ENCODE measurements around the gene ALDOC.
A peak's percentile ranks its signal among the peaks of the same experiment; 100 is the strongest.
"Not testable (repeated sequence)": the region's sequence is repeated elsewhere in the genome, so short reads cannot be mapped to it uniquely, and the experiment has no call there.

The ALDOC gene

DNA sequence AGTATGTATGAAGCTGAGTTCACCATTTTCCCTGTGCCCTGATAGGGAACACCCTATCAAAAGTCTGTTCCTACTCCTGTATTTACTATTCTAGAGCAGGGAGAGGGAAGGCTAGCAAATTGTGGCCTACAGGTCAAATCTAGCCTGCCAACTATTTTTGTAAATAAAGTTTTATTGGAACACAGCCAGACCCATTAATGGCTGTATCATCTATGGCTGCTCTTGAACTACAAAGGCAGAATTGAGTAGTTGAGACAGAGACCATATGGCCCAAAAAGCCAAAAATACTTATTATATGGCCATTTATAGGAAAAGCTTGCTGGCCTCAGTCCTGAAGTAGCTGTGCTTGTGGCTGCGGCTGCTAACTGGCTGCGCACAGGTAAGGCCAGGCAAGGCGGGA, 4.3 kb upstream of the ALDOC start:
- DNase-seq, result no peak

DNA sequence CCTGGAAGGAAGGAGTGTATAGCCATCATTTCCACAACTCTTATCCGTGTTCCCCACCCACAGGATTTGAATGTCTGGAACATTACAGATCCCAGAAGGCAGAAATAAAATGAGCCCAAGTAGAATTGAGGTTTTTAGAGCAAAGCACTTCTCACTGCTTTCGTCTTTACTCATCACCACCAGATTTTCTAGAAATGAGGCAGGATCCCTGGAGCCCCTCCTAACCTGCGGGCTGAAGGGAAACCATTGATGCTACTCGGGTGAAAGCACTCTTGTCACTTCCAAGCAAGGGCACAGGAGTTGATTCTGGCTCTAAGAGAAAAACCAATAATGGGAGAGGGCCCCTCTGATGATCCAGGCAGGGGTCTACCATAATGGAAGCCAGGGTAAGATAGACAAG, 2.8 kb upstream of the ALDOC start:
- no peak for DNase-seq

DNA sequence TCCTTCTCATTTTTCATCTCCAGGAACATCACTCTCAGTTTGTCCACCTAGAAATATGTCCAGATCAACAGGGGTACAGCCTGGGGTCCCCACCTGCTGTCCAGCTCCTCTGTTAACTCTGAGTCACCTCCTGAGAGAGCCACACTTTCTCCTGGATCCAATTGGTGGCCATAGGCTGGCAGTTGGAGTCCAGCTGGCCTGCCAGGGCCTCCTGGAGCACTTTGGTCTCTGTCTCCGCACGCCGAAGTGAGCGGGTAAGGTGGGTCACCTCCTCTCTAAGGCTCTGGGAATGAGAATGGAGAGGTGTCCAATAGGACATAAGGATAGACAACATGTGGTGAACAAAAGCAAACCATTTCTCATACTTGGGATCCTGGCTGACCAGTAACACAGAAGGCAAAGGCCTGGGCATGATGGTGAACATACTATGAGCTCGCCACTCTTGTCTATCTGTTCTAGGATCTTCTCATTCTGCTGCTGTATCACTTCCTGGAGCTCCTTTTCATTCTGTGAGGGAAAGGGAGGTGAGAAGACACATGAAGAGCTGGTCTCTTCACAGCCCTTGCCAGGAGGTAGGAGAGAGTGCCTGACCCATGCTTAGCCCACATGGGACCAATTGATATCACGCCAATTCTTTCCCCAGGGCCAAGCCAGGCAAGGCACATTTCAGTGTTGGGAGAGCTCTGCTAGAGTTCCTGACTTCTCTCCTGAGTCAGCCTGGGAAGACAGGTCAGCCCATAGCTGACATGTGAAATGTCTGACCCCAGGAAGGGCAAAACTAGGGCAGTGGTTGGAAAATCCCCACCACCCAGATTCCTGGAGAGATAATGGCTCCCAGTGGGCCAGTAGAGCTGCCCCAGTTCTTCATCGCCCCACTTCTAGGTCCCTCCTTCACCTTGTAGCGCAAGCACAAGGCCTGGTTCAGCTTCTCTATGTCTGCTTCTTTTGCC, 1.8 kb upstream of the ALDOC start:
- DNase-seq, result no peak

DNA sequence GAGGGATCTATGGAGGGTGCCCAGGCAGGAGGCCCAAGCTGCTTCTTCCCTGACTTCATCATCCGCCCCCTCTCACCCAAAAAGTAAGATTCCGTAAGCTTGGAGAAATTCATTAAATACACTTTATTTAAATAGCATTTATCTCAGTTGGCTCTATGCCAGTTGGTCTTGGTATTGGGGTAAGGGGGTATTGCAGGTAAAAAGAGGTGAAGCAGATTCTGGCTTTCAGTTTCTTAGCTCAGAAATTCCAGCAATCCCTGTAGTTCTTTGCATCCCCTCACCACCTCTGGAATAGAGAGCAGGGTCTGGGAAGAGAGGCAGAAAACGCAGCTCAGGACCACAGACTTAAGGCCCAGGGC, 750 bp upstream of the ALDOC start:
- no peak for DNase-seq

- not testable (repeated sequence) for DNase-seq
Observed at GRCh38 chr17:28576016-28576415, 679 bp downstream of the ALDOC start.

DNA sequence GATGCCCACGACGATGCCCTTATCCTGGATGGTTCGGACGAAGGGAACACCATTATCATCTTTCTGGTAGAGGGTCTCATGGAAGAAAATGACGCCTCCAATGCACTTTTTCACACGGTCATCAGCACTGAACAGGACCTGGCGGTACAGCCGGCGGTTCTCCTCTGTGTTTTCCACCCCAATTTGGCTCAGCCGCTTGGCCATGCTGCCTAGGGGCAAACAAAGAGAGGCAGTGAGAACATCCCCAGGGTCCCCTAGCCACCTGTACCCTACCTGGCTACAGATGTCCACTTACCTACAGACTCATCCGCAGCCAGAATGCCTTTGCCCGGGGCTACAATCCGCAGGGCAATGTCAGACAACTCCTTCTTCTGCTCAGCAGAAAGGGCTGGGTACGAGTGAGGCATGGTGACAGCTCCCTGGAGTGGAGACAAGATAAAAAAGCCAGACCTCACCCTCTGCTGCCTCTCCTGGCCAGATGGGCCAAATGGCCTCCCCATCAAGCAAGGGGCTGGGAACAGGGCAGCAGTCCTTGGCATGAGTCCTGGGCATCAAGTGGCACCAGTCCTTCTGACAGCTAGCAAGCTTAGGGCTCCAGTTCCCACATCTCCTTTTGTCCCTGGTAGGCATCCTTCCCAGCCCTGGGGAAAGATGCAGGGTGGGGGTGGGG, 1.4 kb downstream of the ALDOC start:
- no peak for DNase-seq

DNA sequence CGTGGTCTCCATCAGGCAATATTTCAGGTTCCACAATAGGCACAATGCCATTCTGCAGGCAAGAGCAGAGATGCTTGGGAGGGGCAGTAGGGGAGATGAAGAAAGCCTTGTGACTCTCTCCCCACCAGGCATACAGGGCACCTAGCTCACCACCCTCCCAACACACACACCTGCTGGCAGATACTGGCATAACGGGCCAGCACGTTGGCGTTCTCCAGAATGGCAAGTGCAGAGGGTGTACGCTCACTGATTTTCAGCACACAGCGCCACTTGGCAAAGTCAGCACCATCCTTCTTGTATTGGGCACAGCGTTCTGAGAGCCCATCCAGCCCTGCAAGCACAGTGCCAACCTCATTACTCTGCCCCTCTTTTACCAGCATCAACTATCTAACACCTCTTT, 2.2 kb downstream of the ALDOC start:
- no peak for DNase-seq

DNA sequence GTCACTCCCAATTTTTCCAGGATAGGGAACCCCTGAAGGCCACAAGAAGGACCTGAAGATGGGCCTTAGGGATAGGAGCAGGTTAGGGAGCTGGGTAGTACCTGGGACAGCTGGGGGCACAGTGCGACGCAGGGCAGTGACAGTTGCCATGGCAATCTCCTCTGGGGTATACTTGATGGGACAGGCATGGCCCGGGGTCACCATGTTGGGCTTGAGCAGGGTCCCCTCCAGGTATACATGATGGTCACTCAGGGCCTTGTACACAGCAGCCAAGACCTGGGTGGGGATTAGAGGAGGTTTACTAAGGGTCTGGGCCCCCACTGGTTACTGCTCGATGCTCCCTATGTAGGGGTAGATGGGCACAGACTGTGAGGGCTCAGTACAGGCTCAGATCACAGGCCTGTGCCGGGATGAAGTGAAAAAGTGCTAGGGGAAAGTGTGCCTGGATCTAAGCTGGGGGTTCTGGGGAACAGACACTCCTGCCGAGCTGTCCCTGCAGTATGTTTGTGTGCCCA, 2.7 kb downstream of the ALDOC start:
- DNase-seq, result no peak

- no peak for DNase-seq
Observed at GRCh38 chr17:28573521-28573920, 3.2 kb downstream of the ALDOC start.

GRCh38 chr17:28573040-28573380, 3.7 kb downstream of the ALDOC start:
- no peak for DNase-seq

DNA sequence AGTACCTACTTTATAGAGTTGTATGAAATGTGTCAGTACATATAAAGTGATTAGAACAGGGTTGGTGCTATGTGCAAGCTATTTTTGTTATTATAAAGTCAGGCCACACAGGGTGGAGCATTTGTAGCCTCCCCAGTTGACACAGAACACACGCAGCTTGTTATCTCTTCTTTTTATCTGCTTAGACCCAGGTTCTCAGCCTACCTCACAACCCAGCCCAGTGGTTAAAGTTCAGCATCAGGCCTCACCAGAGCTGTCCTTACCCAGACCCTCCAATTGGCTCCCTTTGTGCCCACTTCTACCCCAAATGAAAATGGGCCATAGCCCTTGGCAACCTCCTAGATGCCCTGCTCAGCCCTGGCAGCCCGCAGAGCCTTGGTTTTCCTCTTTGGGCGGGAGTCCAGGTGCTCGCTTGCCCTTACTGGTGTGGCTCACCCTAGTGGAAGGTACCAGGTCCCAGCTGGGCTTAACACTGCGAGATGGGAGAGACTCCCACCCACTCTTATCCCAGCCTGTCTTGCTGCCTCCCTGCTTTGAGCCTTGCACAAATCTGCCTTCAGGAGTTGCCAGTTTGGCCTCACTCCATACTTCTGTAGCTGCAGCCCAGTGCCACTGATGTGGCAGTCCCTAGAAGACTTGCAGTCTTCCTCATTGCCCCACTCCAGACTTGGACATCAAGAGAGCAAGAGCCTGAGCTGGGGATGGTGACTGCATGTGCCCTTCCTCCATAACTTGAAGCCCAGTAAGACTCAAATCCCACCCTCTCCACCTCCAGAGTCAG, 4.2 kb downstream of the ALDOC start:
- no peak for DNase-seq

DNA sequence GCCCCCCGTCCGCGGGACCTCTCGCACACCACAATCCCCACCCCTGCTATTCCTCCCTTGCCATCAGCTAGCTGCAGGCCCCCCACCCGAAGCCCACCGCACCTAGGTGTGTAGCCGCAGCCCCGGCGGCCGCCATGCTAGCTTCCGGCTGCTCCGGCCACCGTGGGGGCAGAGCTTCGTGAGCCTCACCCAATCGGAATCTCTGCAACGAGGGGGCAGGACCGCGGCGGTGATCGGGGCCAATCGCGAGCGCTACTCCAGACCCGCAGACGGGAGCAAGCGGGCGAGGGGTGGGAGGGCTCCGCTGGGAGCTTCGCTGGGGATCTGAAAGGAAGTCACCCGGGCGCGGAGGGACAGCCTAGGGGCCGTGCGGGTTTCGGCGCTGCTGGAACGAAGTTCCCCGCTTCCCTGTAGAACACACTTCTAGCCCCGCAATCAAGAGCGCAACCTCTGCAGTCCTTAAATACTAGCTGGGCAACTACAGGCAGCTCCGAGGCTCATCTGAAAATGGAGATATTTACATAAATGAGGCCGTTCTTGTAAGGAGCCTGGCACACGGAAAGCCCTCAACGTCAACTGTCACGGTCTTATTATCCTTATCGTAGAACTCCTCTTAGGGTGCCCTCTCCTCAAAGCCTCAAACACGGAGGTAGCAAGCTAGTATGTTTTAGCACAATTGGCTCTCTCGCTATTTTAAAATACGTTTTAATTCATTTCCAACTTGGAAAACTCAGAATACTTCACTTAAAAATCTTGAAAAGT, 5.2 kb downstream of the ALDOC start, which contains the start of gene PIGS:
Gene PIGS (minus strand): TSS at position 164 of the 762 bp plus-strand sequence. CDS start 28 bp downstream, at position 136.
- peak; percentile 88 for DNase-seq

DNA sequence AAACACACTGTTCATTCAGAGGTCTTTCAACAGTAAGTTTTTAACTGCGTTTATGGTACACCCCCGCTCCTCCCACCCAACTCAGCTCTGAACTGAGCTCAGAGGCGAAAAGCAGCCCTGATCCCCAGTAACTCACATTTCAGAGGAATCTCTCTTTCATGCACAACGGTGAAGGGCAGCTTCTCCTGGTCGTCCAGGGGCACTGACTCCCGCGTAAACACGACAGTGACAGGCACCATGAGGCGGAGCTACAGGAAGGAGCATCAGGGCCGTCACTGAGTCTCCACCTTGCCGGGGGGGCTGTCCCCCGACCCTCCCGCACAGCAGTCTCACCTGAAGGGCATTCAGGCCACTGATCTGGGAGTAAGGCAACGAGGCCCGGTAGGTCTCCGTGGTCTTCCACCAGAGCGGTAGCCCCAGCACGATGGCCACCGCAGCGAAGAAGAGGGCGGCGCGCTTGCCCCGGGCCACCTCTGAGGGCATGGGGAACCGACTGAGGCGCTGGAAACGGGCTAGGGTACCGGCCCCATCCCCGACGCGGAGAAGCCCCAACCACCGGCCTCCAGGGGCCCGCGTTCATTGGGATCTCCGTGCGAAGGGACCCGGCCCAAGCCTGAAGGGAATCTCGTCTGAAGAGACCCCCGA, 5.9 kb downstream of the ALDOC start:
- peak; percentile 29 for DNase-seq

GRCh38 chr17:28569446-28569845, 7.2 kb downstream of the ALDOC start:
- no peak for DNase-seq

- no peak for DNase-seq
Observed at GRCh38 chr17:28567604-28568003, 9.1 kb downstream of the ALDOC start.

DNA sequence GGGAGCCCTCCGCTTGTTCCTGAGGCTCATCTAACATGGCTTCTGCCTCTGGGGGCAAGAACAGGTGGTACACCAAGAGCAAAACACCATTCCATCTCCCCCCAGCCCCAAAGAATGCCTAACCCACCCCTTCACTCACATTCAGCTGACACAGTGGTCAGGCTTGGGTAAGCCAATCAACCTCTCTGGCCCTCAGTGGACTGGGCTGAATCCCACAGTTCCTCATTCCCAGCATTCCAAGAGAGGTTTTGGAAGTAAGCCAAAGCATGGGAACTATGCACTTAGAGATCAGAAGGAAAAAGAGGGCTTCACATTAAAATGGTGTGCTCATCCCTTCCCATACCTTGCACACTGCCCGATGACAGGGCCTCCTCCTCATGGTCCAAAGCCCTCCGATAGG, 13.2 kb downstream of the ALDOC start:
- DNase-seq, result no peak

- DNase-seq, result no peak
Observed at GRCh38 chr17:28555022-28555421, 21.7 kb downstream of the ALDOC start.

GRCh38 chr17:28554565-28554964, 22.1 kb downstream of the ALDOC start:
- DNase-seq, result no peak

DNA sequence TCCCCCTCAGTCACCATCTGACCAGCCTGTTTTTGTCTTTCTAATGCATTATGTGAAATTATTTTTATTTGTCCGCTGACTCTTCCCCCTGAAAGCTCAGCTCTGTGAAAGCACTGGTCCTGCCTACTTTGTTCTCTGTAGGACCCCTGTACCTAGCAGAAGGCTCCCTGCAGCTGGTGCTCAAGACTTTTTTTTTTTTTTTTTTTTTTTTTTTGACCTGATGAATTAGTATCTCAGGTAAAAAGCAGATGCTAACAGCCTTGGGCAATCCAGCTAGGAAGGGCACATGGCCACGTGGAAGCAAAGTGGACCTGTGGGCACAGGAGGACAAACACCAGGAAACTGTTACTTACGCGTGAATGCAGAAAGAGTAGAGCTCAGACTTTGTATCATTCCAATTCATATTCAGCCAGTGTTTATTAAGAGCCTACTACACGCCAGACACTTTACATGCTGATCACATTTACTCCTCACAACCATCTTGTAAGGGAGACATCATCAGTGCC, 23.6 kb downstream of the ALDOC start:
- no peak for DNase-seq

DNA sequence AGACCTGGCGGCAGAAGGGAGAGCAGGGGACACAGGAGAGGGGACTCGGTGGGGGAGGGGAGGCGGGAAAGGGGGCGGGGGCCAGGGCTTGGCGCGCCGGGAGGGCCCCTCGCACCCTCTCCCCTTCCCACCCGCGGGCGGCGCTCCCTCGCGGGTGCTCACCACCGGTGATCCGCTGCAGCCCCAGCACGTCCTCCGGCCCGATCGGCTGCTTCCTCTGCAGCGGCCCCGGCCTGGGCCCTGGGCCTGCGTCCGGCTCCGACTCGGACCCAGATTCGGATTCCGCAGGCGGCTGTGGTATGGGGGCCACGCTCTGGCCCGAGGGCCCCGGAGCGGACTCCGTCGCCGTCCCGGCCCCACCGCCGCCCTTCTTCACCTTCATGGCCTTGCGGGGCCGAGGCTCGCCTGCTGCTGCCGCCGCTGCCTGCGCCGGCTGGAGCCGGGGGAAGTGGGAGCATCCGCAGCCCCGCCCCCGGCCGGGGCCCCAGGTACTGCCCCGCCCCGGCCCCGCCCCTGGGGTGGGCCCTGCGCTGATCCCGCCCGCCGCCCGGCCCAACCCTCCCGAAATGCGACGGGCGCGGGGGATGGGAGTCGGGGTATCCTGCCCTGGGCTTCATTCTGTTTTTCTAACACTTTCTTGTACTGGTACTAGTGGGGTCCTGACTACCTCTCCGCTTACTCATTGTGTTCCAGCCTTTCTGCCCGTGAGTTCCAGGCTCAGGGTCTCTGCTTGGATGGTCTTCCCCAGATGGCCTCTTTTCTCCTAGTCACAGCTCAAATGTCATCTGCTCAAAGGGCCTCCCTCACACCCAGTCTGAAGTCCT, 24.3 kb downstream of the ALDOC start, which contains the start of gene UNC119:
Gene UNC119 (minus strand): TSS at position 449 of the 824 bp plus-strand sequence. CDS start 67 bp downstream, at position 382.
- peak; percentile 49 for DNase-seq

Data from NCI-H1048 (cell line).